HCT116 (cell line): ENCODE measurements around the gene ARHGEF35.
"Not testable (repeated sequence)": the region's sequence is repeated elsewhere in the genome, so short reads cannot be mapped to it uniquely, and the experiment has no call there.

Experiments
- CTCF ChIP-seq, 3 experiments: fragments of 200-600 bp in 1 of 3; sonication (generic) in 1 of 3; IDR thresholded peaks in 2 of 3; conservative IDR thresholded peaks in 1 of 3; 2 replicates each; pipeline ENCODE4 v1.5.1; 2012 to 2017; ENCODE audit warnings: low read depth in 2 of 3, low read length in 2 of 3, antibody characterized with exemption in 1 of 3, borderline replicate concordance in 1 of 3, control low read depth in 1 of 3, mild to moderate bottlenecking in 1 of 3, mixed read lengths in 1 of 3, mixed run types in 1 of 3, moderate library complexity in 1 of 3; ENCODE audit not compliant: insufficient read depth in 1 of 3
- JUND ChIP-seq: IDR thresholded peaks from 2 replicates; pipeline ENCODE4 v1.6.1; 2012
- MAX ChIP-seq: IDR thresholded peaks from 2 replicates; pipeline ENCODE4 v1.6.1; 2012
- POLR2A ChIP-seq: IDR thresholded peaks from 2 replicates; pipeline ENCODE4 v1.7.0; 2011; ENCODE audit warnings: borderline replicate concordance; ENCODE audit not compliant: insufficient read depth, insufficient read length; ENCODE audit errors: extremely low read depth
- REST ChIP-seq: IDR thresholded peaks from 2 replicates; pipeline ENCODE4 v1.6.1; 2012; ENCODE audit warnings: low read depth
- ZNF274 ChIP-seq: fragments of 200-500 bp; sonication (Bioruptor generic); IDR thresholded peaks from 2 replicates; pipeline ENCODE4 v1.6.1; 2014; ENCODE audit warnings: mild to moderate bottlenecking, low read depth, low read length, inconsistent platforms

GRCh38 chr7:144201978-144202377, 6.3 kb upstream of the ARHGEF35 start:
- not testable (repeated sequence) for TF ChIP-seq CTCF (IDR thresholded peaks at IDR 0.05 in 2 of 3, conservative IDR thresholded peaks at IDR 0.05 in 1 of 3; ENCODE audit: borderline replicate concordance in 1 of 3, insufficient read depth in 1 of 3, low read depth in 2 of 3, low read length in 2 of 3); MAX; REST; JUND; ZNF274; POLR2A
